Loucy (cell line): ENCODE data around the gene THADA.
"Not testable (repeated sequence)": the region's sequence is repeated elsewhere in the genome, so short reads cannot be mapped to it uniquely, and the experiment has no call there.

Source experiments
- H2AFZ ChIP-seq: fragments of 200-600 bp; sonication (generic); 2 replicates; pipeline ENCODE4 v1.6.0; 2016; ENCODE audit warnings: antibody characterized with exemption, mild to moderate bottlenecking, low read length, moderate library complexity
- H3F3A ChIP-seq: fragments of 200-600 bp; 2 replicates; pipeline ENCODE4 v1.6.0; 2016; ENCODE audit warnings: antibody characterized with exemption, low read depth, mild to moderate bottlenecking
- H3K27me3 ChIP-seq: fragments of 200-600 bp; sonication (generic); 2 replicates; pipeline ENCODE4 v1.6.1; 2014; ENCODE audit warnings: low read length, mild to moderate bottlenecking; ENCODE audit not compliant: insufficient read depth, poor library complexity, severe bottlenecking
- H3K36me3 ChIP-seq: fragments of 200-600 bp; sonication (generic); 2 replicates; pipeline ENCODE4 v1.6.1; 2016; ENCODE audit warnings: low read length; ENCODE audit not compliant: insufficient read depth
- H3K4me1 ChIP-seq: fragments of 200-600 bp; sonication (generic); 2 replicates; pipeline ENCODE4 v1.5.1; 2014; ENCODE audit warnings: low read length, mild to moderate bottlenecking; ENCODE audit not compliant: insufficient read depth, poor library complexity, severe bottlenecking
- H3K4me2 ChIP-seq: fragments of 200-600 bp; sonication (generic); 2 replicates; pipeline ENCODE4 v1.6.0; 2014; ENCODE audit warnings: antibody characterized with exemption, low read length, low read depth, mild to moderate bottlenecking; ENCODE audit not compliant: poor library complexity, severe bottlenecking
- H3K4me3 ChIP-seq: fragments of 200-600 bp; sonication (generic); 2 replicates; pipeline ENCODE4 v1.5.1; 2014; ENCODE audit warnings: low read length, mild to moderate bottlenecking, mixed read lengths; ENCODE audit not compliant: poor library complexity, severe bottlenecking
- H3K79me2 ChIP-seq: fragments of 200-600 bp; sonication (generic); 2 replicates; pipeline ENCODE4 v1.6.1; 2014; ENCODE audit warnings: low read length; ENCODE audit not compliant: insufficient read depth
- H3K9ac ChIP-seq: fragments of 200-600 bp; sonication (generic); 2 replicates; pipeline ENCODE4 v1.6.0; 2014; ENCODE audit warnings: mild to moderate bottlenecking, low read depth, low read length, moderate library complexity; ENCODE audit not compliant: poor library complexity, severe bottlenecking
- H3K9me2 ChIP-seq: fragments of 200-600 bp; sonication (generic); replicated peaks from 2 replicates; pipeline ENCODE4 v1.6.1; 2016; ENCODE audit warnings: low read depth, low read length, mixed read lengths
- H3K9me3 ChIP-seq: fragments of 200-600 bp; sonication (generic); 2 replicates; pipeline ENCODE4 v1.6.1; 2014; ENCODE audit warnings: mild to moderate bottlenecking, antibody characterized with exemption, low read length, low read depth; ENCODE audit not compliant: insufficient read depth
- H4K20me1 ChIP-seq: fragments of 200-600 bp; sonication (generic); 2 replicates; pipeline ENCODE4 v1.6.0; 2014; ENCODE audit warnings: antibody characterized with exemption, low read length, mild to moderate bottlenecking; ENCODE audit not compliant: insufficient read depth, poor library complexity, severe bottlenecking
- EZH2phosphoT487 ChIP-seq: fragments of 200-600 bp; IDR thresholded peaks from 2 replicates; pipeline ENCODE4 v1.6.1; 2018; ENCODE audit warnings: antibody characterized with exemption, mild to moderate bottlenecking, moderate library complexity, borderline replicate concordance
- TF ChIP-seq, protein P1 (sequence below): fragments of 200-600 bp; sonication (generic); conservative IDR thresholded peaks from 2 replicates; pipeline ENCODE4 v1.5.1; 2014; ENCODE audit warnings: mild to moderate bottlenecking, antibody characterized with exemption, low read length

The THADA gene

DNA sequence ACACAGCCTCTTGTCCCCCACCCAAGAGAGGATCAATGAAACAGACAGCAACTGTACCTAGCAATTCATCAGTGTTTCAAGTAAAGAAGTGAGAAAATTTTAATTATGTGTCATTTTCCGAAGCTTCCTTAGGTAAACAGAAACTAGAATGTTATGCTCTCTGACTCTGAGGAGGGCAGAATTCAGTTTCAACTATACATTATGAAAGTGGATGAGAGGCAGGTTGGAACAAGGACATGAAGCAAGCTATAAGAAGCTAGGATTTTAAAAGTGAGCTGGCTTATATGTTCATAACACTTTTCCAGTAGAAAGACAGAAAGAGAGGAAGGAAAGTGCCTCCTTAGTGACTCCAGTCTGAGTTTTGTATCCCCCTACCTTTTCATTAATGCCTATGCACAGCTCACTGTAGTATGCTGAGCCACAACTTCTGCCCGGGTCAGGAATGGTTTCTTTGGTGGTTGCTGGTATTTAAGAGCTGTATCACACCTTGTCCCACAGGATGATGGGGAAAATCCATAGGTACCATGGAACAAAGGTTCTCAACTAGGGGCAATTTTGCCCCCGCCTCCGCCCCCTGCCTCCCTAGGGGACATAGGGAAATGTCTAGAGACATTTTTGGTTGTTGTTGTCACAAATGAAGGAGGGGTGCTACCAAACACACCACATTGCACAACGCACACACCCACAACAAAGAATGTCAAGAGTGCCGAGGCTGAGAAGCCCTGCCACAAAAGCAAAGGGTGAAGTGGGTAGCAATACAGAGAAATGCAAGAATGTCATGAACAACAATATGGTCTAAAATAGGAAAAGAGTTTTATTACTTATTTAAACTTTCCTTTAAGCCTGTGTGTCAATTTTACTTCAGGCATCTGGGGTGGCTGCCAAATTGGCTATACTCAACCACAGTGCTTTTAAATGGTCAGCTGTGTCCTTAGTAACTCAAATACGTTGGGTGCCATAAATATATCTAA, 208.5 kb downstream of the THADA start:
- Histone ChIP-seq H4K20me1 (no peaks in the 10 kb centered on the region), H3K9me3 (no peaks in the 10 kb centered on the region), H3K79me2 (no peaks in the 10 kb centered on the region), H3K9ac (no peak overlapping the region), H3K4me3 (no peak overlapping the region), H3K27me3 (no peaks in the 10 kb centered on the region), H3K36me3 (no peaks in the 10 kb centered on the region), H2AFZ (no peak overlapping the region), H3F3A (no peaks in the 10 kb centered on the region), H3K9me2 (no peaks in the 10 kb centered on the region), H3K4me1 (no peaks in the 10 kb centered on the region), H3K4me2 (no peak overlapping the region)
- TF ChIP-seq, protein P1, sequence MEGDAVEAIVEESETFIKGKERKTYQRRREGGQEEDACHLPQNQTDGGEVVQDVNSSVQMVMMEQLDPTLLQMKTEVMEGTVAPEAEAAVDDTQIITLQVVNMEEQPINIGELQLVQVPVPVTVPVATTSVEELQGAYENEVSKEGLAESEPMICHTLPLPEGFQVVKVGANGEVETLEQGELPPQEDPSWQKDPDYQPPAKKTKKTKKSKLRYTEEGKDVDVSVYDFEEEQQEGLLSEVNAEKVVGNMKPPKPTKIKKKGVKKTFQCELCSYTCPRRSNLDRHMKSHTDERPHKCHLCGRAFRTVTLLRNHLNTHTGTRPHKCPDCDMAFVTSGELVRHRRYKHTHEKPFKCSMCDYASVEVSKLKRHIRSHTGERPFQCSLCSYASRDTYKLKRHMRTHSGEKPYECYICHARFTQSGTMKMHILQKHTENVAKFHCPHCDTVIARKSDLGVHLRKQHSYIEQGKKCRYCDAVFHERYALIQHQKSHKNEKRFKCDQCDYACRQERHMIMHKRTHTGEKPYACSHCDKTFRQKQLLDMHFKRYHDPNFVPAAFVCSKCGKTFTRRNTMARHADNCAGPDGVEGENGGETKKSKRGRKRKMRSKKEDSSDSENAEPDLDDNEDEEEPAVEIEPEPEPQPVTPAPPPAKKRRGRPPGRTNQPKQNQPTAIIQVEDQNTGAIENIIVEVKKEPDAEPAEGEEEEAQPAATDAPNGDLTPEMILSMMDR, result no peak
- no peak for TF ChIP-seq EZH2phosphoT487

DNA sequence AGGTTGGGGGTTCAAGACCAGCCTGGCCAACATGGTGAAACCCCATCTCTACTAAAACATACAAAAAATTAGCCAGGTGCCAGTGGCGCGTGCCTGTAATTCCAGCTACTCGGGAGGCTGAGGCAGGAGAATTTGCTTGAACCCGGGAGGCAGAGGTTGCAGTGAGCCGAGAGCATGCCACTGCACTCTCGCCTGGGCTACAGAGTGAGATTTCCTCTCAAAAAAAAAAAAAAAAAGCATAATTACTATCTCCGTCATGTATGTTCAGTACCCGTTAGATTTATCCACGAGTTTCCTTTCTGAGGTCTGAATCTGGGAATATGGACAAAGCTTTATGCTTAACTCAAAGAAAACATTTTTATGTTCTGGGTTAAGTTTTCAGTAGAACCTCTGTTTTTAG, 209.2 kb downstream of the THADA start:
- not testable (repeated sequence) for H3K4me1 ChIP-seq, H3K9me2 ChIP-seq, H4K20me1 ChIP-seq, H3K27me3 ChIP-seq, H3K9me3 ChIP-seq, H3K4me2 ChIP-seq, H3K4me3 ChIP-seq, H3F3A ChIP-seq, H2AFZ ChIP-seq, H3K9ac ChIP-seq, H3K36me3 ChIP-seq, H3K79me2 ChIP-seq

DNA sequence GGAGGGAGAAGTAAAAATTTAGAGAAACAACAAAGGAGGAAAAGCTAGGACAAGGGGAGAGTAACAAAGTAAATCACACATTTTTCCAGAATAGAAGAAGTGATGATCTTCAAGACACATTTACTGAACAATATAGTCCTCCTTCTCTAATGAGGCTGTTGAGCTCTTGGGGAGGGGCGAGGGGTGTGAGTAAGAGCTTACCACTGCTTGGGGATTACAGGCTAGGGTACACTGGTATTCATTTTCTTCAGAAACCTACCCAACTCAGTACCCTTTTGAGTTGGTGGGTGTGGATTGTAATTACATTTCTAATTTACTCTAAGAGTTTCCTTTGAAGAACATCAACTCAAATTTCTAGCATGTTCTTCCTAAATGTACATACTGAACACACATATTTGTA, 211.7 kb downstream of the THADA start:
- no peaks in the 10 kb centered on the region for H3F3A ChIP-seq
- no peaks in the 10 kb centered on the region for H3K9me2 ChIP-seq
- no peaks in the 10 kb centered on the region for H3K79me2 ChIP-seq
- no peaks in the 10 kb centered on the region for H4K20me1 ChIP-seq
- H3K4me1 ChIP-seq, result no peaks in the 10 kb centered on the region
- no peak overlapping the region for H2AFZ ChIP-seq
- H3K27me3 ChIP-seq, result no peaks in the 10 kb centered on the region
- H3K36me3 ChIP-seq, result peaks cover 3% of the 10 kb centered on the region; the same call in 1 of the 2 replicates
- H3K4me2 ChIP-seq, result no peak overlapping the region
- H3K9ac ChIP-seq, result no peak overlapping the region
- no peak overlapping the region for H3K4me3 ChIP-seq
- TF ChIP-seq, protein P1, result no peak
- TF ChIP-seq EZH2phosphoT487, result no peak
- H3K9me3 ChIP-seq, result no peaks in the 10 kb centered on the region

DNA sequence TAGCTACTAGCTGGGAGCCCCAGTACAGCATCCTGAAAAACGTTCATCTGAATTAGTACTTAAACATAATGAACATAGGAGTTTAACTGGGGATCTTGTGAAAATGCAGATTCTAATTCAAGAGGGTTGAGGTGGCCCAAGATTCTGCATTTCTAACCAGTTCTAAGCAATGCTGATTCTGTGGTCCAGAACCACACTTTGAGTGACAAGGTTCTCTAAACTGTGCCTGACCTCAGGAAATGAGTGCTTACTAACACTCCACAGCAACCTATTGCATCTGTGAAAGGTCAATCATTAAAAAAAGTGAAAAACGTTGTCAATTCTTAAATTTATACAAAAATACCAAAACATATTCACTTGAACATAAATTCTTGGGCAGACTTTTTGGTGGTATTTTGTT, 212.3 kb downstream of the THADA start:
- Histone ChIP-seq H3K4me3 (no peak overlapping the region), H2AFZ (no peak overlapping the region), H3K9me3 (no peaks in the 10 kb centered on the region), H4K20me1 (no peaks in the 10 kb centered on the region), H3K9me2 (no peaks in the 10 kb centered on the region), H3K79me2 (no peaks in the 10 kb centered on the region), H3K4me1 (no peaks in the 10 kb centered on the region), H3K36me3 (peaks cover 3% of the 10 kb centered on the region; the same call in 1 of the 2 replicates), H3F3A (no peaks in the 10 kb centered on the region), H3K27me3 (no peaks in the 10 kb centered on the region), H3K9ac (no peak overlapping the region), H3K4me2 (no peak overlapping the region)
- TF ChIP-seq, protein P1, result no peak
- TF ChIP-seq EZH2phosphoT487, result no peak
